Fibroblast of skin of left quadriceps (primary cell): ENCODE data around the gene RFPL3.
"Not testable (repeated sequence)": the region's sequence is repeated elsewhere in the genome, so short reads cannot be mapped to it uniquely, and the experiment has no call there.

Experiments
- DNase-seq, 2 experiments: peaks; one replicate each; pipeline ENCODE4 v3.0.0-alpha.2; 2013; ENCODE audit warnings: low read depth in 2 of 2

The RFPL3 gene

GRCh38 chr22:32329202-32329645, 28.4 kb upstream of the RFPL3 start:
- no peak for DNase-seq

DNA sequence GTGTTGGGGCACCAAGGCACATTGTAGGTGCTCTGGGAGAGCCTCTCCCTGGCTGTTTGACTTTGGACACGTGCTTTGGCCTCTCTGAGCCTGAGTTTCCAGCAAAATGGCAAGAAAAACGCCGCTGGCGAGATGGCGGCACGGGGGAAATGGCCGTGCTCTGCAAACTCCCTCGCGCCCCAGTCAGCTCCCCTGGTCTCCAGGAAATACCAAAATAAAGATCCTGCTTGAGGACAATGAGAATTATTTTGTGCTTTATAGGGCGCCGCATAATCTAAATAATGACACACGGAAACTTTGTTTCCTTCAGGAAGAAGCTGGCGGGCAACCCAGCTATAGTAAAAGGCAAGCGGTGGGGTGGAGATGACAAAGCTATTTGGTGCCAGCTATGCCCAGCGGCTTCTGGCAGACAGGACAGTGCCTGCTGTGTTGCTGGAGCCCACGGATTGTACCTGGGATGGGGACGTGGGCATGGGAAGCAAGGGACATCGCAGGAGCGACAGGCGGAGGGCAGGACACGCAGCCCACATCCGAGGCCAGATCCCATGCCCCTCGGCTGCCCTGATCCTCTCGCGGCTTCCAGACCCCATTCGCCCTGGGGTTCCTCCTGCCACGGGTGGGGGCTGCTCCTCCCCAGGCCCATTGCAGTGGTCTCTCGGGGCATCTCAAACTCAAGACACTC, 26.3 kb upstream of the RFPL3 start:
- DNase-seq = no peak

DNA sequence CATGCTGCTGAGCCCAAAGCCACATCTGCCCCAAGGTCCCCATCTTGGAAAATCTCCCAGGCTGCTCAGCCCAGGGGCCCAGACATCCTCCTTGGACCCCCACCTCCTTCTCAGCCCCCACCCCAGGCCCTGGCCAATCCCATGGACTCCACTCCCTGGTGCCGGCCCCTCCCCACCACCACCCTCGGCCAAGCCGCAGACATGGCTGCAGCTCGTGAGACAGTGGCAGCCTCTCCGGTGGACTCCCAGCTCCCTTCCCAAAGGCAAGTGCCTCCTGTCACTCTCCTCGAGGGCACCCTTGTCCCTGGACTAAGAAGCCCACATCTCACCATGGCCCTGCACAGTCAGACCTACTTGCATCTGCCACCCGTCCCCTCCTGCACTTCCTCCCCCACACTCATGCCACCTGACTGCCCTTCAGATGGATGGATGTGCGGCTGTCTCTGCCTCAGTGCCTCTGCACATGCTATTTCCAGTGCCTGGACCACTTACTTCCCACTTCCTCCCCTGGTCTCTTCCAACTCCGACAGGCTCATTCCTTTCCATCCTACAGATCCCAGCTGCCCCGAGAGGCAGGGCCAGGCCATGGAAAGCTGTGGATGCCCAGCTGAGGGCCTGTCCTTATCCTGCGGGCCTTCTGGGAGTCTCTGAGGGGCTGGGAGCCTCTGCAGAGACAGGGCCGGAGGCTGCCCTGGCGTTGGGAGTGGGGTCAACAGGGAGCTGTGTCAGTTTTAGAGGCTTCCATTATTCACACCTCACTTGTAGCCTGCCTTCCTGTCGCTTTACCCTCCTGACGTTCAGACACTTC, 25.5 kb upstream of the RFPL3 start:
- no peak for DNase-seq

- no peak for DNase-seq
Measured at GRCh38 chr22:32333141-32333768, 24.4 kb upstream of the RFPL3 start.

- DNase-seq = no peak
Measured at GRCh38 chr22:32333769-32334659, 23.7 kb upstream of the RFPL3 start.

DNA sequence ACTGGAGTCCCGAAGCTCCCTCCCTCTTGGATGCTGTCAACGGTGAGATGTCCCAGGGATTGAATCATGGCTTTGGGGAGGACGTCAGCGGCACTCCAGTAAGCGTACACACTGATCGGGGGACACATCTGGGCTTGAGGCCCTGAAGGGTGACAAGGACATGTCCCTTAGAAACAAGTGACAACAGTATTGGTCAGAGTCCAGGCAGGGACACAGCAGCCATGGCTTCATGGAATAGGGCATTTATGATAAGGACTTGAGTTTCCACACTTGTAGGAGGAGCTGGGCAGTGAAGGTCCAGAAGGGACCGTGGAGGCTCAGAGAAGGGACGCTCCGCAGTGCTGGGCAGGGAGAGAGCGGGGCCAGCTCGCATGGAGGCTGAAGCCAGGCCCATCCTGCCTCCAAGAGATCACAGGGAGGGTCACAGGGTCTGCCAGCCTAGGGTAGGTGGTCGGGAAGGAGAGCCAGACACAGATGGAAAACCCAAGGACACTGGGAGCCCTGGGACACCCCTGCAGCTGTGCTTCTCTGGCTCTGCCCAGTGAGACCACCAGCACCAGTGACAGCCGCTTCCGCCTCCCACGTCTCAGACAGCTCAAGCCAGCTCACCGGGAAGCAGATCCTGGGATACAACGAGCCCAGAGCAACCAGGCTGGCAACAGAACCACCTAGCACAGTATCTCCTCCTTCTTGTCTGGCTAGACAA, 22.9 kb upstream of the RFPL3 start:
- DNase-seq = no peak

GRCh38 chr22:32335471-32335870, 22.2 kb upstream of the RFPL3 start:
- DNase-seq = no peak

- no peak for DNase-seq
Measured at GRCh38 chr22:32336121-32336603, 21.5 kb upstream of the RFPL3 start.

DNA sequence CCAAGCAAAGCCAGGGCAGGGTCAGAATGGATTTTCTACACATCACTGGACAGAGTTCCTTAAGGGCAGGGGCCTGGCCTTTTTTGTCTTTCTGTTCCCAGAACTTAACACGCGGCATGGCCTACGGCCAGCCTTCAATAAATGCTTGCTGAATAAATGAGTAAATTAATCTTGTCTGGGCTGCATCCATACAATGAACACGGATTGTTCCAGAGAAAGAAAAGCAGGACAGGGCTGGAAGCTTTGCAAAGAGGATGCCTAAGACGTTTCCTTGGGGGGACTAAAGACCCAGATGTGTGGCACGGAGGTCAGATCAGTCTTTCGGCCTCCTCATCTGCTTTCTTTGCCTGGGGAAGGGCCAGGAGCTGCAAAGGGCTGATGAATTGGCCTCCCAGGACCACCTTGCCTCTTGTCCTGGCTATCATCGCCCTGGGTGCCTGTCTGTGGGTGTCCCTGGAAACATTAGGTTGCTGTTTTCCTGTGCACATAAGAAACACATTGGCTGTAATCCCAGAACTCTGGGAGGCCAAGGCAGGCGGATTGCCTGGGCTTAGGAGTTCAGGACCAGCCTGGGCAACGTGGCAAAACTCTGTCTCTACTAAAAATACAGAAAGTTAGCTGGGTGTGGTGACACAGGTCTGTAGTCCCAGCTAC, 20.8 kb upstream of the RFPL3 start:
- no peak for DNase-seq

DNA sequence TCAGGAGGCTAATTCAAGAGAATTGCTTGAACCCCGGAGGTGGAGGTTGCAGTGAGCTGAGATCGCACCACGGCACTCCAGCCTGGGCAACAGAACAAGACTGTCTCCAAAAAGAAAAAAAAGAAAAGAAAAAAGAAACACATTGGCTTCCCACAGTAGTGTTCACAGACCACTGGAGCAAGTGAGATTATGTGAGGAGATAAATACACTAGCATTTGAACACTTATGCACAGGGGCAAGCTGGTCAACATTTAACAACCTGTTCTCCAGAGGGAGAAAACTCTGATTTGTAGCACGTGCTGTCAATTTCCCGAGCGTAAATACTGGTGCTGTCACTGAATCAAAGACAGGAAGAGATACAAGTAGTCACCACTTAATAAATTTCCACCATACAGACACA, 20.2 kb upstream of the RFPL3 start:
- DNase-seq = not testable (repeated sequence)

DNA sequence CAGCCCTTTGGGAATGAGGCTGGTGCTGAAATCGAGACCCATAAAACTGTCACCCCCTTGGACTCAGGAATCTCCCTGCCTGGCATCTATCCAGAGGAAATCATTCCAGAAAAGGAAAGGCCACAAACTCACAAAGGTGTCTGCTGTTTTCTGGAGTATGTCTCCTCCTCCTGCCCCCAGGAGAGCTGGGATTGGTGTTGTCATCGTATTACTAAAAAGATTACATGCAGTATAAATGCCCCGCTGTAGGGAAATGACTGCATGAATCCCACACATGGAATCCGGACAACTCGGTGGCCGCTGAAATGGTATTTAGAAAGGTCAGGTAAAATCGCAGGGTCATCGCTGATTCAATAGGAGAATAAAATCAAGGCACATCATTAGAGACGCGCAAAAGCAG, 18.9 kb upstream of the RFPL3 start:
- DNase-seq = no peak

GRCh38 chr22:32339190-32340012, 18.3 kb upstream of the RFPL3 start:
- no peak for DNase-seq

DNA sequence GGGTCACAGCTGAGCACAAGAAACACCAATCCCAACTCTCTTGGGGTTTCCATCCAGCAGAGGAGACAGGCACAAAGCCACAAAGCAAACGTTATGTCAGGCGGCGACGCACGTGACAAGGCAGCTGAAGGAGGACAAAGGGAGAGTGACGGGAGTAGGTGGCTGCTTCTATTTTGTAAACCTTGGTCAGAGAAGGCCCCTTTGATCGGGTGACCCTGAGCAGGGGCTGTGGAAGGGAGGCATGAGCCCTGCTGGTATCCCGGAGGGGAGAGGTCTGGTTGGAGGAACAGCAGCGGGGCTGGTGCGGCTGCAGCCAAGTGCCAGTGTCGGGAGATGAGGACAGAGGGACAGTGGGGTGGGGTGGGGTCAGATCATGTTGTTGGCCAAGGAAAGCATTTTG, 17.3 kb upstream of the RFPL3 start:
- no peak for DNase-seq

- DNase-seq = no peak
Measured at GRCh38 chr22:32341122-32341740, 16.4 kb upstream of the RFPL3 start.

DNA sequence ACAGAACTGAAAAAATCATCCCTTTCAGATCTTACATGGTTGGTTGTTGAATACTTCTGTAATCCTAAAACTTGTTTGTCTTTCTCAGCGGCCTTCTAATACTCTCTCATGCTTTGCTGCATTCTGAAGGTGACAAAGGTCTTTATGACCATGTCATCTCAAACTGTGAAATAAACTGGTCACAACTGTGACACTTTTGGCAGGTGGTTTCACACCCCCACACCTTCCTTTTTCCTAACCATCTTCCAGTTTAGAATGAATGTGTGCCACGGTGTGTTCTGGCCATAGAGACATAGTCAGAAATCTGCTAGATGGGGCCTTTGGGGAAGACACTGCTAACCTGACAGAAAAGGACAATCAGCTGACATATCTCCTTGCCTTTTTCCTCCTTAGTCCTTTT, 14.7 kb upstream of the RFPL3 start:
- no peak for DNase-seq

- DNase-seq = no peak
Measured at GRCh38 chr22:32343941-32344340, 13.7 kb upstream of the RFPL3 start.

DNA sequence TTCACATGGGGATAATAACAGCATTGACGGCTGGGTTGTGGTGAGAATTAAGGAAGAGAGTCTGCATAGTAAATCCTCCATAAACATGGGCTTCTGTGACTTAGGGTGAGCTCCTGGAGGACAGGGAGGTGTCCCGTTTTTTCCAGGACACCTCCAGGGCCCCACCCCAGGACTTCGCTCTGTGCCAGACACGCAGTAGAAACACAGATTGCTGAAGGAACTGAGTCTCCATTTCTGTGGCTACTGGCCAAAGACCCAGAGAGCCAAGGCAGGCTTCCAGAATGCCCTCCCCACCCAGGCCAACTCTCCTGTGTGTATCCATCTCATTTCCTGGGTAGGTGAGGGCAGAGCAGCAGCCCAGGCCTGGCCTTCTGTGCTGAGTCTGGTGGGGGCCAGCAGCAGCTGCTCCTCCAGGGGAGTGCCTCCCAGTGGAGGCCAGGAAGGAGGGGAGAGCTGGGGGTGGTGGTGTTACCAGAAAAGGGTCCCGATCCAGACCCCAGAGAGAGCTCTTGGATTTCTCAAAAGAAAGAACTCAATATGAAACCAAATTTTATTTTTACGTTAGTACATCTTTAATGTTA, 9.5 kb upstream of the RFPL3 start:
- DNase-seq = no peak

DNA sequence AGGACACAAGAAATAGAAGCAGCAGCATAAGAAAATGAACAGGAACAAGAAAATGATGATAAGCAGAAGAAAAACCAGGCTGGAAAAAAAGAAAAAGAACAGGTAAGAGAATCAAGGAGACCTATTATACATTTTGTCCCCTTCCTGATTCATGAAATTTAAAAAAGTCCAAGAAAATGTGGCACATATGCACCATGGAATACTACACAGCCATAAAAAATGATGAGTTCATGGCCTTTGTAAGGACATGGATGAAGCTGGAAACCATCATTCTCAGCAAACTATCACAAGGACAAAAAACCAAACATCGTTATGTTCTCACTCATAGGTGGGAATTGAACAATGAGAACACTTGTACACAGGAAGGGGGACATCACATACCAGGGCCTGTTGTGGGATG, 5.8 kb upstream of the RFPL3 start:
- DNase-seq = not testable (repeated sequence)

GRCh38 chr22:32352681-32353080, 5.0 kb upstream of the RFPL3 start:
- DNase-seq = no peak
